22Rv1 (cell line): ENCODE results near the gene TCERG1.

Experiments
- CTCF ChIP-seq: fragments of 450-650 bp; IDR thresholded peaks from 2 replicates; pipeline ENCODE4 v1.5.1; 2017; ENCODE audit warnings: mild to moderate bottlenecking
- ZFX ChIP-seq: fragments of 450-650 bp; IDR thresholded peaks from 2 replicates; pipeline ENCODE4 v1.6.1; 2017; ENCODE audit warnings: antibody characterized with exemption, borderline replicate concordance

GRCh38 chr5:146560205-146560812, 113.2 kb downstream of the TCERG1 start:
- TF ChIP-seq ZFX (no peak), CTCF (no peak)
